Ishikawa (cell line): ENCODE results near the gene LINGO3.

Experiments
- CEBPB ChIP-seq: IDR thresholded peaks from 2 replicates; pipeline ENCODE4 v1.6.1; 2012
- EGR1 ChIP-seq: IDR thresholded peaks from 2 replicates; pipeline ENCODE4 v1.6.1; 2012
- EP300 ChIP-seq: IDR thresholded peaks from 2 replicates; pipeline ENCODE4 v1.6.1; 2012; ENCODE audit warnings: borderline replicate concordance
- RAD21 ChIP-seq: IDR thresholded peaks from 2 replicates; pipeline ENCODE4 v1.6.1; 2012; ENCODE audit warnings: low read depth
- REST ChIP-seq: IDR thresholded peaks from 2 replicates; pipeline ENCODE4 v1.6.1; 2012; ENCODE audit warnings: low read depth, mild to moderate bottlenecking
- TAF1 ChIP-seq: IDR thresholded peaks from 2 replicates; pipeline ENCODE4 v1.6.1; 2012; ENCODE audit warnings: low read depth, mild to moderate bottlenecking
- TF ChIP-seq, protein P1 (sequence below): IDR thresholded peaks from 2 replicates; pipeline ENCODE4 v1.6.1; 2012

- TF ChIP-seq EP300 = no peak
- no peak for TF ChIP-seq RAD21
- no peak for TF ChIP-seq TAF1
- TF ChIP-seq CEBPB = no peak
- TF ChIP-seq EGR1 = no peak
- TF ChIP-seq, protein P1, sequence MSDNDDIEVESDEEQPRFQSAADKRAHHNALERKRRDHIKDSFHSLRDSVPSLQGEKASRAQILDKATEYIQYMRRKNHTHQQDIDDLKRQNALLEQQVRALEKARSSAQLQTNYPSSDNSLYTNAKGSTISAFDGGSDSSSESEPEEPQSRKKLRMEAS = no peak
- TF ChIP-seq REST = no peak
Observed at GRCh38 chr19:2275588-2276428, 32.1 kb downstream of the LINGO3 start.
